ENCODE data around the gene RPTOR.

Gene RPTOR

GRCh38 chr17:80961541-80962330 is 417.1 kb downstream of the RPTOR start:
- H3K36me3 ChIP-seq (replicated peaks; ENCODE audit: low read depth, low read length) = no peaks in the 10 kb centered on the region
- H3K9ac ChIP-seq (ENCODE audit: low read length) = no peak overlapping the region
- H3K4me2 ChIP-seq (ENCODE audit: low read length) = no peak overlapping the region
- no peaks in the 10 kb centered on the region for H3K79me2 ChIP-seq (ENCODE audit: low read length)
- H3K27me3 ChIP-seq (ENCODE audit: low read depth, low read length) = no peaks in the 10 kb centered on the region
- no peak overlapping the region for H2AFZ ChIP-seq (ENCODE audit: low read depth, low read length)
- H3K9me3 ChIP-seq (ENCODE audit: insufficient read depth, low read length) = no peaks in the 10 kb centered on the region
- H4K20me1 ChIP-seq (ENCODE audit: insufficient read depth, low read length) = no peaks in the 10 kb centered on the region
- no peak for TF ChIP-seq CTCF (IDR thresholded peaks at IDR 0.05; ENCODE audit: low read depth, low read length)
- TF ChIP-seq EZH2phosphoT487 (IDR thresholded peaks at IDR 0.05; ENCODE audit: low read depth) = no peak
- H3K4me1 ChIP-seq (ENCODE audit: low read length) = no peaks in the 10 kb centered on the region
- H3K27ac ChIP-seq (ENCODE audit: low read length) = no peak overlapping the region
- no peak overlapping the region for H3K4me3 ChIP-seq (ENCODE audit: low read length)

- H3K36me3 ChIP-seq (replicated peaks; ENCODE audit: low read depth, low read length) = no peaks in the 10 kb centered on the region
- H3K4me3 ChIP-seq (ENCODE audit: low read length) = no peak overlapping the region
- H2AFZ ChIP-seq (ENCODE audit: low read depth, low read length) = no peak overlapping the region
- no peaks in the 10 kb centered on the region for H3K9me3 ChIP-seq (ENCODE audit: insufficient read depth, low read length)
- H3K27ac ChIP-seq (ENCODE audit: low read length) = no peak overlapping the region
- H3K9ac ChIP-seq (ENCODE audit: low read length) = no peak overlapping the region
- no peaks in the 10 kb centered on the region for H3K27me3 ChIP-seq (ENCODE audit: low read depth, low read length)
- no peak overlapping the region for H3K4me2 ChIP-seq (ENCODE audit: low read length)
- no peaks in the 10 kb centered on the region for H3K79me2 ChIP-seq (ENCODE audit: low read length)
- no peak for TF ChIP-seq CTCF (IDR thresholded peaks at IDR 0.05; ENCODE audit: low read depth, low read length)
- no peaks in the 10 kb centered on the region for H4K20me1 ChIP-seq (ENCODE audit: insufficient read depth, low read length)
- H3K4me1 ChIP-seq (ENCODE audit: low read length) = no peaks in the 10 kb centered on the region
Measured at GRCh38 chr17:80962356-80963329, 418.0 kb downstream of the RPTOR start.

- Histone ChIP-seq H3K36me3 (replicated peaks; ENCODE audit: low read depth, low read length) (no peaks in the 10 kb centered on the region), H3K9me3 (ENCODE audit: insufficient read depth, low read length) (no peaks in the 10 kb centered on the region), H3K4me3 (ENCODE audit: low read length) (no peak overlapping the region), H4K20me1 (ENCODE audit: insufficient read depth, low read length) (no peaks in the 10 kb centered on the region), H3K27me3 (ENCODE audit: low read depth, low read length) (no peaks in the 10 kb centered on the region), H3K4me1 (ENCODE audit: low read length) (no peaks in the 10 kb centered on the region), H3K9ac (ENCODE audit: low read length) (no peak overlapping the region), H2AFZ (ENCODE audit: low read depth, low read length) (no peak overlapping the region), H3K79me2 (ENCODE audit: low read length) (no peaks in the 10 kb centered on the region), H3K27ac (ENCODE audit: low read length) (no peak overlapping the region), H3K4me2 (ENCODE audit: low read length) (no peak overlapping the region)
- TF ChIP-seq EZH2phosphoT487 (IDR thresholded peaks at IDR 0.05; ENCODE audit: low read depth) (no peak), CTCF (IDR thresholded peaks at IDR 0.05; ENCODE audit: low read depth, low read length) (no peak)
Measured at GRCh38 chr17:80963812-80964543, 419.3 kb downstream of the RPTOR start.

- H3K36me3 ChIP-seq (replicated peaks; ENCODE audit: low read depth, low read length) = no peaks in the 10 kb centered on the region
- H4K20me1 ChIP-seq (ENCODE audit: insufficient read depth, low read length) = no peaks in the 10 kb centered on the region
- H3K27me3 ChIP-seq (ENCODE audit: low read depth, low read length) = no peaks in the 10 kb centered on the region
- no peak overlapping the region for H3K9ac ChIP-seq (ENCODE audit: low read length)
- no peaks in the 10 kb centered on the region for H3K9me3 ChIP-seq (ENCODE audit: insufficient read depth, low read length)
- no peak overlapping the region for H3K4me2 ChIP-seq (ENCODE audit: low read length)
- H3K27ac ChIP-seq (ENCODE audit: low read length) = no peak overlapping the region
- no peak for TF ChIP-seq EZH2phosphoT487 (IDR thresholded peaks at IDR 0.05; ENCODE audit: low read depth)
- TF ChIP-seq CTCF (IDR thresholded peaks at IDR 0.05; ENCODE audit: low read depth, low read length) = no peak
- no peak overlapping the region for H3K4me3 ChIP-seq (ENCODE audit: low read length)
- no peaks in the 10 kb centered on the region for H3K79me2 ChIP-seq (ENCODE audit: low read length)
- H2AFZ ChIP-seq (ENCODE audit: low read depth, low read length) = no peak overlapping the region
- no peaks in the 10 kb centered on the region for H3K4me1 ChIP-seq (ENCODE audit: low read length)
Measured at GRCh38 chr17:80964544-80964856, 419.9 kb downstream of the RPTOR start.
